Kidney (tissue), 14 donors: Measurements from ENCODE around the gene PHAF1. TPM values are rescaled to one million over a fixed set of nuclear protein-coding genes. Genes with fewer than 3 reads are reported as not detected.

Experiments used
- DNase-seq, 5 donors: peaks; one replicate each; pipeline ENCODE4 v3.0.0-alpha.2; 2013 to 2020
- FAIRE-seq: peaks from 2 replicates; lab custom pipeline; 2012; peaks lifted over from hg19 to GRCh38; lab: Jason Lieb, UNC
- H3K27ac ChIP-seq, 2 donors: one replicate each; pipeline ENCODE4 v1.7.0; 2013; ENCODE audit warnings: low read depth in 2 of 2, low read length in 2 of 2, inconsistent platforms in 1 of 2
- H3K27me3 ChIP-seq: one replicate; pipeline ENCODE4 v1.7.1; 2013; ENCODE audit warnings: low read length, inconsistent platforms; ENCODE audit not compliant: control insufficient read depth, insufficient read depth
- H3K36me3 ChIP-seq, 3 donors: one replicate each; pipeline versions ENCODE4 v1.7.0 to v1.7.1; 2013; ENCODE audit warnings: low read length in 3 of 3, control low read depth in 1 of 3, inconsistent platforms in 1 of 3; ENCODE audit not compliant: insufficient read depth in 3 of 3, control insufficient read depth in 2 of 3
- H3K4me1 ChIP-seq, 3 donors: one replicate each; pipeline versions ENCODE4 v1.7.0 to v1.7.1; 2013; ENCODE audit warnings: low read length in 3 of 3, inconsistent platforms in 1 of 3, low read depth in 1 of 3; ENCODE audit not compliant: control insufficient read depth in 2 of 3, insufficient read depth in 2 of 3
- H3K4me3 ChIP-seq, 3 donors: one replicate each; pipeline versions ENCODE4 v1.7.0 to v1.8.1; 2013; ENCODE audit warnings: low read length in 3 of 3, control low read depth in 1 of 3, inconsistent platforms in 1 of 3
- H3K9ac ChIP-seq, 3 donors: one replicate each; pipeline versions ENCODE4 v1.7.0 to v1.7.1; 2013; ENCODE audit warnings: low read length in 3 of 3, control low read depth in 1 of 3, inconsistent platforms in 1 of 3
- H3K9me3 ChIP-seq, 3 donors: one replicate each; pipeline versions ENCODE4 v1.7.0 to v1.7.1; 2013; ENCODE audit warnings: low read length in 3 of 3, control low read depth in 1 of 3, inconsistent platforms in 1 of 3; ENCODE audit not compliant: control insufficient read depth in 2 of 3, insufficient read depth in 1 of 3
- intact Hi-C: fragments of 100-400 bp; cut with DNase I; formaldehyde crosslinking; loops from one replicate; pipeline ENCODE4 v1.11.1; 2022
- polyA plus RNA-seq: library from polyadenylated mRNA; stranded (reverse); fragments of 350-450 nt; fragmentation: Illumina TruSeq; extraction: RNeasy Lipid Tissue Mini Kit (QIAGEN cat#74804); gene quantifications from one replicate; pipeline ENCODE4 v1.2.3, GENCODE V29; 2014; ENCODE audit warnings: low read depth, low replicate concordance; ENCODE audit not compliant: insufficient read depth
- total RNA-seq: library from RNA; stranded (reverse); fragmentation: NEBNext Ultra II Directional; extraction: Animal tissue kit (Norgen Biotek cat#: 25700); gene quantifications from one replicate; pipeline ENCODE4 v1.2.1, GENCODE V29; 2021
- TF ChIP-seq, protein P1 (sequence below): IDR thresholded peaks from 3 replicates; pipeline ENCODE4 v1.5.1; 2012; ENCODE audit warnings: mild to moderate bottlenecking, moderate library complexity, borderline replicate concordance; ENCODE audit not compliant: insufficient read depth; ENCODE audit errors: extremely low read depth
- donor health status: control.
- donor health status: control.
- donor health status: control.
- donor health status: control.
- donor health status: control.
- donor health status: DM: yes; HTN: yes; CAD: no.
- donor health status: Normal renal cell carcinoma (clear cell type).

PHAF1 gene
- total and polyA plus RNA-seq, 2 donors from 2014 or later: 14.3 to 16.9 TPM

DNA sequence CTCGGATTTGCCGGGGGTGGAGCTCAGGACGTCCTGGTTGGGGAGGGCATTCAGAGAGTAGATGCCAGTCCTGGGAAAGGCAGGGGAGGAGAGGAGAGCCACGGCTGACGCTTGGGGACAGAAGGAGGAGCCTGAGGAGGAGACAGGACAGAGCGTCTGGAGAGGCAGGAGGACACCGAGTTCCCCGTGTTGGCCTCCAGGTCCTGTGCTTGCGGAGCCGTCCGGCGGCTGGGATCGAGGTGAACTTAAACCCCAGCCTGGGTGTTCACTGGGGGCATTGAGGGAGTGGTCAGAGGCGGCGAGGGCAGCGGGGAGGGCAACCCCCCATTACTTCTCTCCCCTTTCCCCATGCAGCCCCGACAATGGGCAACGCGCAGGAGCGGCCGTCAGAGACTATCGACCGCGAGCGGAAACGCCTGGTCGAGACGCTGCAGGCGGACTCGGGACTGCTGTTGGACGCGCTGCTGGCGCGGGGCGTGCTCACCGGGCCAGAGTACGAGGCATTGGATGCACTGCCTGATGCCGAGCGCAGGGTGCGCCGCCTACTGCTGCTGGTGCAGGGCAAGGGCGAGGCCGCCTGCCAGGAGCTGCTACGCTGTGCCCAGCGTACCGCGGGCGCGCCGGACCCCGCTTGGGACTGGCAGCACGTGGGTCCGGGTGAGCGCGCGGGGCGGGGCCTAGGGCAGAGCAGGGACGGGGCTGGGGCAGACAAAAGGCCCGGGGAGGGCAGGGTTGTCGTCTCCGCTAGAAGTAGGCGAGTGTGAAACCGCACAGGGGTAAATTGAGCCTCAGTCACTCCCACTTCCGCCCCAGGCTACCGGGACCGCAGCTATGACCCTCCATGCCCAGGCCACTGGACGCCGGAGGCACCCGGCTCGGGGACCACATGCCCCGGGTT lies 64.3 kb downstream of the PHAF1 start:
- peak overlapping the region; percentile 81 to 90 for H3K27ac ChIP-seq
- peaks cover 19% of the 10 kb centered on the region for H3K27me3 ChIP-seq
- no peaks in the 10 kb centered on the region for H3K9me3 ChIP-seq
- H3K4me1 ChIP-seq: peaks cover 0 to 46% (median 9%) of the 10 kb centered on the region in 3 donors
- no peaks in the 10 kb centered on the region for H3K36me3 ChIP-seq
- TF ChIP-seq, protein P1, sequence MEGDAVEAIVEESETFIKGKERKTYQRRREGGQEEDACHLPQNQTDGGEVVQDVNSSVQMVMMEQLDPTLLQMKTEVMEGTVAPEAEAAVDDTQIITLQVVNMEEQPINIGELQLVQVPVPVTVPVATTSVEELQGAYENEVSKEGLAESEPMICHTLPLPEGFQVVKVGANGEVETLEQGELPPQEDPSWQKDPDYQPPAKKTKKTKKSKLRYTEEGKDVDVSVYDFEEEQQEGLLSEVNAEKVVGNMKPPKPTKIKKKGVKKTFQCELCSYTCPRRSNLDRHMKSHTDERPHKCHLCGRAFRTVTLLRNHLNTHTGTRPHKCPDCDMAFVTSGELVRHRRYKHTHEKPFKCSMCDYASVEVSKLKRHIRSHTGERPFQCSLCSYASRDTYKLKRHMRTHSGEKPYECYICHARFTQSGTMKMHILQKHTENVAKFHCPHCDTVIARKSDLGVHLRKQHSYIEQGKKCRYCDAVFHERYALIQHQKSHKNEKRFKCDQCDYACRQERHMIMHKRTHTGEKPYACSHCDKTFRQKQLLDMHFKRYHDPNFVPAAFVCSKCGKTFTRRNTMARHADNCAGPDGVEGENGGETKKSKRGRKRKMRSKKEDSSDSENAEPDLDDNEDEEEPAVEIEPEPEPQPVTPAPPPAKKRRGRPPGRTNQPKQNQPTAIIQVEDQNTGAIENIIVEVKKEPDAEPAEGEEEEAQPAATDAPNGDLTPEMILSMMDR: peak; percentile 23
- H3K9ac ChIP-seq: peak overlapping the region in 2 of 3 donors; percentile 32 to 71
- DNase-seq (peak; percentile 78 to 96 (median 84)), FAIRE-seq (no peak)
- intact Hi-C loops: no loop called here
- H3K4me3 ChIP-seq: peak overlapping the region; percentile 28 to 64 (median 47)

DNA sequence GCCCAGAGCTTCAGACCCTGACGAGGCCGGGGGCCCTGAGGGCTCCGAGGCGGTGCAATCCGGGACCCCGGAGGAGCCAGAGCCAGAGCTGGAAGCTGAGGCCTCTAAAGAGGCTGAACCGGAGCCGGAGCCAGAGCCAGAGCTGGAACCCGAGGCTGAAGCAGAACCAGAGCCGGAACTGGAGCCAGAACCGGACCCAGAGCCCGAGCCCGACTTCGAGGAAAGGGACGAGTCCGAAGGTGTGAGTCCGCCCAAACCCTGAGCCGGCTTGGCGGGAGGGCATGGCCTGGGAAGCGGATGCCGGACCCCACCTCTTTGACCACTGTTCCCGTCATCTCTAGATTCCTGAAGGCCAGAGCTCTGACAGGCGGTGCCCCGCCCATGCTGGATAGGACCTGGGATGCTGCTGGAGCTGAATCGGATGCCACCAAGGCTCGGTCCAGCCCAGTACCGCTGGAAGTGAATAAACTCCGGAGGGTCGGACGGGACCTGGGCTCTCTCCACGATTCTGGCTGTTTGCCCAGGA lies 65.0 kb downstream of the PHAF1 start:
- intact Hi-C loops: no loop called here

DNA sequence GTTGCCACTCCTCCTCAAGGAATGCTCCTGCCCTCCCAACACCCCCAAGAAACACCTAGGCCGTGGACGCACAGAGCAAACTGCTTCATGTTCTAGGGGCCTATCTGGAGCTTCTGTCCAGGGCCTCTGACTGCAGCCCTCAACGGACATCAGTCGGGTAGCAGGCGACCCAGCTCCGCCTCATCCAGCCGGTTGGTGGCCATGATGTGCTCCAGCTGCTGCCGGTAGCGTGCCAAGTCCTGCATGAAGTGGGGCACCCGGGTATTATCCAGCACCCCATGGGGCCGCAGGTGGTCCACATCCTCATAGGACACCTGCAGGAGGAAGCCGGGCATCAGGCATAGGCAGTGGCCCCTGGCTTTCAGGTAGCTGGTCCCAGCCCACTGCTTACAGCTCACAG lies 66.9 kb downstream of the PHAF1 start:
- Histone ChIP-seq H3K4me3 (no peak overlapping the region), H3K9me3 (no peaks in the 10 kb centered on the region), H3K36me3 (no peaks in the 10 kb centered on the region), H3K9ac (no peak overlapping the region), H3K27me3 (peaks cover 14% of the 10 kb centered on the region), H3K27ac (no peak overlapping the region), H3K4me1 (peaks cover 0 to 33% (median 5%) of the 10 kb centered on the region in 3 donors)
- TF ChIP-seq, protein P1: no peak
- DNase-seq (peak in 1 of 5 donors; percentile 80), FAIRE-seq (no peak)
- intact Hi-C loops: no loop called here

More for the DNA sequence above, 65.0 kb downstream of the PHAF1 start:
- TF ChIP-seq, protein P1: no peak
- Histone ChIP-seq H3K9ac (peak overlapping the region in 1 of 3 donors; percentile 71), H3K9me3 (no peaks in the 10 kb centered on the region), H3K4me1 (peaks cover 0 to 41% (median 9%) of the 10 kb centered on the region in 3 donors), H3K4me3 (peak overlapping the region in 2 of 3 donors; percentile 29 to 64), H3K36me3 (no peaks in the 10 kb centered on the region), H3K27me3 (peaks cover 16% of the 10 kb centered on the region), H3K27ac (peak overlapping the region; percentile 81 to 90)
- FAIRE-seq: no peak
- peak in 2 of 5 donors; percentile 57 to 82 for DNase-seq
